Right renal pelvis (tissue), 4 donors: ENCODE measurements around the gene AFAP1L1. TPM values are rescaled to one million over a fixed set of nuclear protein-coding genes. Genes with fewer than 3 reads are reported as not detected.

Experiments
- DNase-seq, 4 donors: peaks; one replicate each; pipeline ENCODE4 v3.0.0-alpha.2; 2013; ENCODE audit warnings: low read depth in 4 of 4, low spot score in 3 of 4, missing footprints in 1 of 4
- polyA plus RNA-seq, 4 donors: library from polyadenylated mRNA; unstranded; fragments of 120-200 nt; gene quantifications; one replicate each; pipeline ENCODE4 v1.2.1, GENCODE V29; 2013; ENCODE audit not compliant: insufficient read length in 4 of 4

Gene AFAP1L1
- polyA plus RNA-seq, 4 donors, result 17.1 to 21.4 (median 19.3) TPM

DNA sequence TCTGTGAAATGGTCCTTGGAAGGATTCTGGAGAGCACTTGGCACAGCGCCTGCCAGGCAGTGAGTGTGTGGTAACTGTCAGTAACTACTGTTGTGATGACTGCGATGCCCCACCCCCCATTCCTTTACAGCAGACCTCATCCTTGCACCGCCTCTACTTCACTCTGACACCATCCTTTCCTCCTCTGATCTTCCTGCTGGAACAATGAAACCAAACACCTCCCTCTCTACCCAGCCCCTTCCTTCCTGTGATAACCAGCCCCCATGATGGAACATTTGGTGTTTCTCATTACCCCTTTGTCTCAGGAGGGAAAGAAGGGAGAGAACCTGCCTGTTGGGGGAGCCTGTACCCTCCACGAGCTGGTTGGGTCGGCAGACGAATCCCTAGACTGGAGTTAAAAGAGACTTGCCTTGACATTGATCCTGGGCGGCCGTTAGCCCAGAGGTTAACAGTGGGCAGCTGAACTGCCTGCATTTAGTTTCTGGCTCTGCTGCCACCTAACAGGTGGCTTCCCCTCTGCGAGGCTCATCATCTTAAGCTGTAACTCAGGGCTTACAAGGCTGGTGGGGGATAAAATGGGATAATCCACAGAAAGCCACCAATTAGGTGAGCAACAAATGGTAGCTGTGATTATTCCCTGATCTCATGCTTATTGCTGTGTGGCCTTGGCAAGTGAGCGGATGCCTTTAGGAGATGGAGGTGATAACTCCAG lies 39.4 kb downstream of the AFAP1L1 start:
- DNase-seq, result no peak

DNA sequence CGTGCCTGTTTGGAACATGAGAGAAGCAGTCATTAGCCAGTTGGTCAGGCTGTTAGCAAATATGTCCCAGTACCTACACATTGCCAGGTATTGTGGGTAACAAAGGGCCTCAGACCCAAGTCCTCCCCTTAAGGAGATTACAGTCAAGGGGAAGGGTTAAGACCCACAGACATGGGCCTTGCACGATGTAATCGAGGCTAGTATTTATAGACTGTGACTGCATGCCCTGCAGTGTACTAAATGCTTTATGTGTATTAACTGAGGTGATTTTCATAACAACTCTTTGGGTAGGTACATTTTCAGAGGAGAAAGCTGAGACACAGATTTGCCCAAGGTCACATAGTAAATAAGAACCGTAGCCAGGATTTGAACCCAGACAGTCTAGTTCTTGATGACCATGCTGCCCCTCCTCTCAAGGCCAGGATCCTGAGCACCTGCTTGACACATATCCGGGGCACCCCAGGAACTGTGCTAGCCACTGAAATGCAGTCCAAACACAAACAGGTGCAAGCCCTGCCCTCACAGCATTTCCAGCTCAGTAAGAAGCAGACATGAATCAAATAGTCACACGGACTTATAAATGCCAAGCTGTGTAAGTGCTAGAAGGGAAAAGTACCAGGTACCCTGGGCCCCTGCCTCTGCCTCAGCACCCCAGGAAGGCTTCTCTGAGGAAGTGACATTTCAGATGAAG lies 41.6 kb downstream of the AFAP1L1 start:
- no peak for DNase-seq

DNA sequence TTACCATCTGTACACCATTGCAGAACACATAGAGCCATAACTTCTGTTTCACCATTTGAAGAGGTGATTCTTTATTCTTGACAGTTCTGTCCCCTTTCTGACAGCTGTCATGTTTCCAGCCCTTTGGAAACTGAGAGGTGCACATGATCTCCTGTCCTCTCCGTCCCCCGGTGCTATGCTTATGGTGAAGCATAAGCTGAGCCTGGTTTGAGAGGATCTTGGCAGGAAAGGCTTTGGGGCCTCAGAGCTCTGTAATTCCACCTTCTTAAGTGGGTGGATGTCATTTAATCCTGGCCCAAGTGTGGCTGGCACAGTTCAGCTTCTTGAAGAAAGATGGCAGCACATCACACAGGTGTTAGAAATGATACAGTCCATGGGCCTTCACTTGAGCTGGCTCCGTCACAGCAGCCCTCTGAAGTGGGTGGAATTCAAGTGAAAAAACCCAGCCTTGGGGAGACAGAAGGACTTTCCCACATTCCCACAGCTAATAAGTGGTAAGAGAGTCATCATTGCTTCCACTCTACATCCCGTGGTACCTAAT lies 43.0 kb downstream of the AFAP1L1 start:
- DNase-seq, result no peak

DNA sequence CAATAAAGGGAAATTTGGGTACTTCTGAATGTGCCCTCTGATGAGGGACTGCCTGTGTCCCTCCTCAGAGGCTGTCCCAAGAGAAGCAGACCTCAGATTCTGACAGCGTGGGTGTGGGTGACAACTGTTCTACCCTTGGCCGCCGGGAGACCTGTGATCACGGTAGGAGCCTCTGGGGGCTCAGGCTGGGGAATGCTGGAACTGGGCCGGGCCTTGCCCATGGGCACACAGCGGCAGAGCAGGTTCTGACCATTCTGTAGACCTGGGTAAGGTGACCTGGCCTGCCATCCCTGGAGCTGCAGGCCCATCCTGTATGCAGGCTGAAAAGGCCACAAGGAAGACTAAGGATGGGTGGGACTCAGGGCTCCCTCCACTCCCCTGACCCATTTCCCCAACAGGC lies 44.1 kb downstream of the AFAP1L1 start:
- no peak for DNase-seq

DNA sequence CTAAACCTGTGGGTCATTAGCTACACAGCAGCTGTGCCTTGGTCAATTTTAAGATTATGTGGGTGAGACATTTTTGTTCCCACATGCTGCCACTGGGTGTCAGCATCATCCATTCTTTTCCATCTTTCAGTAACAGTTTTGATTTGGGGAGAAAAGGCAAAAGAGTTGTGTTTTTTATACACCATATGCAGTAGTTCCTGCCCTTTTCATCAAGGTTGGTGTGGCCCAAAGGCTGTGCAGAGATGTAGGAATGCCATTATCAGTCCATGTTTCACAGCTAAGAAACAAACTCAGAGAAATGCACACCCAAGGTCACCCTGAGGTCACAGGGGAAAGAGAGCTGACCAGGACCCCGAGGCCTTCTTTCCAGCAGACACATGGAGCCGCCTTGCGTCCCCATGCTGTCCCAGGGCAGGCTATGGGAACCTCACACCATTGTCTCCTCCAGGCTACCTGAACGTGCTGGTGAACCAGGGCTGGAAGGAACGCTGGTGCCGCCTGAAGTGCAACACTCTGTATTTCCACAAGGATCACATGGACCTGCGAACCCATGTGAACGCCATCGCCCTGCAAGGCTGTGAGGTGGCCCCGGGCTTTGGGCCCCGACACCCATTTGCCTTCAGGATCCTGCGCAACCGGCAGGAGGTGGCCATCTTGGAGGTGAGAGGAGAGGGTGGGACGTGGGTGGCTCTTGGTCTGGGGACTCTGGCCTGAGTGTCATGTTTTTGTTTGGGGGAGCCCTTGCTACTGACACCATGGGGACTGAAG lies 45.8 kb downstream of the AFAP1L1 start:
- DNase-seq, result no peak

DNA sequence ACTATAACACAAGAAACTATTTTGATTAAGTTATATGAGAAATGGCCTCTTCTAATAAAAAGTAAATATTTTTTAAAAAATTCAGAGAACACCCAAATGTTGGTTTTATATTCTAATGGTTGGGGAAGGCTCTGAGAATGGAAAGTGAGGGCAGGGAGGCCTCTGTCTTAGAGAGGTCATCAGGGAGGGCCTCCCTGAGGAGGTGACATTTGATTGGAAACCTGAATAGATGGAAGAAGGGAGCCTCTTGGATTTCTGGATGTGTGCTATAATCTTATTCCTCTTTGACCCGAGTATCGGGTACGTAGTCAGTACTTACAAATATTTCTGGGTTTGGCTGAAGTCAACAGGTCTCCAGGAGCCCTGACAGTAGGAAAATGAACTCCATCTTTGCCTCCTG lies 47.5 kb downstream of the AFAP1L1 start:
- no peak for DNase-seq

DNA sequence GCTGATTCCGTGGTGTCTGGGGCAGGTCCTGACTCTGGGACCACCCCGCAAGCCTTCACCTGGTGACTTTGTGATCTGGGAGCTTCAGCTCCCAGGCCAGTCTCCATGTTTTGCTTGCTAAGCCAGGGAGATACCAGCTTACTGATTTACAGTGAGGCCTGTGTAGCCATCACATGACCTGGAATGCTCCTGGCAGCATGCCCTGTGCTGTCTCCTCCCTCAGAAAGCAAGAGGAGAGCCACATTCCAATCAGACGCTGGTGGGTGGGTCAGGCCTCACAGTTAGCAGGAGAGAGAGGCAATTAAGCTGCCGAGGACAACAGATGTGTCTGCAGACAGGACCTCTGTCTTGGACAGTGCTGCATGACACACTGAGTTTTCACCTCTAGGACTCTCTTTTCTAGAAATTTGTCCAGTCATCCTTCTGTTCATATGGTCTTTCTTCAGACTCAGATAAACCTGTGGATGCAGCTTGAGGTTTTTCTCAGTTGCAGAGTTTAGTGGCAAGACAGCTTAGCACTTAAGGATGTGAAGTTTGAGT lies 49.2 kb downstream of the AFAP1L1 start:
- DNase-seq, result peak; percentile 80 to 91 (median 84)

DNA sequence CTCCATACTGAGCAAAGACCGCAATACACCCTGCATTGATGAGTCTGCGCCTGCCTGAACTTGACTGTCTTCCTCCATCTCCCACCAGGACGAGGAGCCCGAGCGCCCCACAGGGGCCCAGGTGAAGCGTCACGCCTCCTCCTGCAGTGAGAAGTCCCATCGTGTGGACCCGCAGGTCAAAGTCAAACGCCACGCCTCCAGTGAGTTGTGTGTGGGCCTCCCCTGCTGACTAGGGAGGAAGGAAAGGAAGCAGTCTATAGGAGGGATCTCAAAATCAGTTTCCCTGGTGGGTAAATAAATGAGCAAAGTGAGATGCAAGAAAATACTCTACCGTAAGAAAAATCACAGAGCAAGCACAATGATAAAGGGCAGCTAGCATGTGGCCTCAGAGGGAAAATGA lies 50.9 kb downstream of the AFAP1L1 start:
- no peak for DNase-seq

DNA sequence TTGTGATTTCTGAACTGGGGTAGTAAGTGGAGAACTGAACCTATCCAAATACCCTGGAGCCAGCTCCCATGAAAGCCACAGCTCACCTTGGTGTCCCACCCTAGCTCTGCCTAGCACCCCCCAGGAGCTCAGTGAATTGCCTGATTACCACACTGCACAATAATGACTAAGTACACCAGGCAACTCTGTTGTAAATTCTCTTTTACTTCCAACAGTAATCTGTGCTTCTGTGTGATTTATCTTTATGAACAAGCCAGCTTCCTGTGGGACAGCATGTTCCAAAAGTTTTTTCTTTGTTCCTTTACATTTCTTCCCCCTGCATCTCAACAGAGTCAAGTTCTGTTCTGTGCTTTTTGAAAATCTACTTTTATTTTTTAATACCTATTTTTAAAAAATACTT lies 51.6 kb downstream of the AFAP1L1 start:
- DNase-seq, result no peak

DNA sequence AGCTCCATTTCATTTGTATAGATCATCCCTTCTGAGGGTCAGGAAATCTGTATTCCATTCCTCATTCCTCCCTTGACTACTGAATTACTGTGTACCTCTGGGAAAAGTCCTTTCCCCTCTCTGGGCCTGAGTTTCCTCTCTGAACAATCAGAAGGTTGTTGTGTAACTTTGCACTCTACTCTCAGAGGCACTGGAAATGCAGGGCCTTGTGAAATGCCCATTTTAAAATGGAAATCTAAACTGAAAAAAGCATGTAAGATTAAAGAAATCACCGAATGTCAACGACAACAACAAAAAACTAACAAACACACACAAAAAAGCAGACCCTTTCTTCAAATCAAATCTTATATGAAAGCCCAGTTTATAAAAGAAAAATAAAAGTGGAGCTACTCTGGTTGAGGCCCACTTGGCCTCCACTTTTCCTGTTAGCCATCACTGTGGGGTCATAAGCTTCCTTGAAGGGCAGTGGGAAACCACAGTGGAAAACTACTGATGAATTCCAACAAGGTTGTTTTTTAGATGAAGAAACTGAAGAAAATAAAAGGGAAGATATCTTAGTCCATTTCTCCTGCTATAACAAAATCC lies 52.1 kb downstream of the AFAP1L1 start:
- DNase-seq, result no peak

DNA sequence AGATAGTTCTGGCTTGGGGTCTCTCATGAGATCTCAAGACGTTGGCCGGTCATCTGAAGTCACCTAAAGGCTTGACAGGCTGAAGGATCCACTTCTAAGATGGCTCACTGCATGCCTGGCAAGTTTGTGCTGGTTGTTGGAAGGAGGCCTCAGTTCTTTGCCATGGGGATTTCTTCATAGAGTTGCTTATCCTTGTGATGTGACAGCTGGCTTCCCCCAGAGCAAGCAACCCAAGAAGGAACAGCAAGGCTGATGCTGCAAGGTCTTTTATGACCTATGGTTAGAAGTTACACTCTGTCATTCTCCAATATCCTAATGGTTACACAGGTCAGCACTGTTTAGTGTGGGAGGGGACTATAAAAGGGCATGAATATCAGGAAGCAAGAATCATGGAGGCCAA lies 53.0 kb downstream of the AFAP1L1 start:
- DNase-seq, result no peak

DNA sequence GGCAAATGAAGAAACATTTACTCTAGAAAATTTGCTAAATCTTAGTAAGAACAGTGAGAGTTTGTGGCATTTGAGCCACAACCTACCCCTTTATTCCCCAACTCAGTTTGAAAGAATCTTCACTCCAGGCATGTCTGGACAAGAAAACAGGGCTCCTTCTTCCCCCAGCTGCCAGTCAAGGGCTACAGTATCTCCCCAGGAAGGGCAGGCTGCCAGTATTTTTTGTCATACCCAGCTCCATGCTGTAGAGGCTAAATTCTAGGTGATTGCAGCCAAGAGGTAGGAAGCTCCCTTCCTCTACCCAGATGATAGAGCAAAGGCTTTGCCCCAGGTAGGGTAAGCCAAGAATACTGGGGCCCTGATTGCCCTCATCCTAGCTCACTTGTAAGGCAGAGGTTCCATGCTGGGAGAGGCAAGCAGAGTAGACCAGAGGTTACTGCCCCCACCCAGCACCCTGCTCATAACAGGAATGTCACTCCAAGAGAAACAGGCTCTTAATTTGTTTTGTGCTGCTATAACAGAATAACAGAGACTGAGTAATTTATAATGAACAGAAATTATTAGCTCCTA lies 53.6 kb downstream of the AFAP1L1 start:
- no peak for DNase-seq

DNA sequence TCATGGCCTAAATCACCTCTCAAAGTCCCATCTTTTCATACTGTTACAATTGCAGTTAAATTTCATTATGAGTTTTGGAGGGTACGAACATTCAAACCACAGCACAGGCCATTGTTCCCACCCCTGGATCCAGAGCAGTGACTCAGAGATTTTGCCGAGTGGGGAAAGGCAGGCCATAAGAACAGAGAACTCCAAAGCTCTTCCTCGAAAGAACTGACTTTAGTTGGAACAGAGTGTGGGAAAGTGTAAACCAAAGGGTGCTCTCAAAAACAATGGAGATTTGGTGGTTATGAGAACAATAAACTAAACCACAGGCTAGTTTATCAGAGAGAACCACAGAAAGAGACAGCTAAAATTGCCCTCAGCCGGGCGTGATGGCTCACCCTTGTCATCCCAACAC lies 54.2 kb downstream of the AFAP1L1 start:
- no peak for DNase-seq

DNA sequence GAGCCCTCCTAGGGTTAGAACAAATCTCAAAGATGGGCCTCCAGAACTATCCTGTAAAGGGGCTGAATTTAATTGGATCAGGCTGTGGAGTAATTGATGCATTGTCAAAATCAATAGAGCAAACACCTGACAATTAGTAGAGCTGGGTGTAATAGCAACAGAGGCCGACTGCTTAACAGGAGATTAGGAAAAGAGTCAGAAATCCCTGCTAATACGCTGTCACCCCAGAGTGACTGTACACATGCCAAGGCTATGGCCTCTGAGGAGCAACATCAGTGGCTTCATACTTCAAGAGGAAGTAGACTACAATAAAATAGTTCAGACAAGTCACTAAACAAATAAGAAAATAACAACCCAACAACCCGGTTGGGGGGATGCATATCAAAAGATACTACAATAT lies 55.0 kb downstream of the AFAP1L1 start:
- no peak for DNase-seq

DNA sequence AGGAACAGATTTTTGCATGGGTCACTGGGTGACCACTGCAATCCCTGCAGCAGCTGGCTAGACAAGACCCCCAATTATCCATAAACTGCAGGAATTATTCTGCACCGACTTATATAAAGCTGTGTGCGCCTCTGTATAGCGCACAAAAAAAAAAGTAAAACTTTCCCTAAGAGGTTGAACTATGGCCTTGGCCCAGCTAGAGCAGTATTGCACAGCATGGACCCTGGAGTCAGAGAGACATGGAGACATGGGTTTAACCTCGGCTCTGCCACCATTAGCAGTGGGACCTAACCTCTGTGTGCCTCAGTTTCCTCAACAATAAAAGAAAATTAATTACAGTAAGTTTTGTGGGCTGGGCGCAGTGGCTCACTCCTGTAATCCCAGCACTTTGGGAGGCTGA lies 56.5 kb downstream of the AFAP1L1 start:
- DNase-seq, result no peak

DNA sequence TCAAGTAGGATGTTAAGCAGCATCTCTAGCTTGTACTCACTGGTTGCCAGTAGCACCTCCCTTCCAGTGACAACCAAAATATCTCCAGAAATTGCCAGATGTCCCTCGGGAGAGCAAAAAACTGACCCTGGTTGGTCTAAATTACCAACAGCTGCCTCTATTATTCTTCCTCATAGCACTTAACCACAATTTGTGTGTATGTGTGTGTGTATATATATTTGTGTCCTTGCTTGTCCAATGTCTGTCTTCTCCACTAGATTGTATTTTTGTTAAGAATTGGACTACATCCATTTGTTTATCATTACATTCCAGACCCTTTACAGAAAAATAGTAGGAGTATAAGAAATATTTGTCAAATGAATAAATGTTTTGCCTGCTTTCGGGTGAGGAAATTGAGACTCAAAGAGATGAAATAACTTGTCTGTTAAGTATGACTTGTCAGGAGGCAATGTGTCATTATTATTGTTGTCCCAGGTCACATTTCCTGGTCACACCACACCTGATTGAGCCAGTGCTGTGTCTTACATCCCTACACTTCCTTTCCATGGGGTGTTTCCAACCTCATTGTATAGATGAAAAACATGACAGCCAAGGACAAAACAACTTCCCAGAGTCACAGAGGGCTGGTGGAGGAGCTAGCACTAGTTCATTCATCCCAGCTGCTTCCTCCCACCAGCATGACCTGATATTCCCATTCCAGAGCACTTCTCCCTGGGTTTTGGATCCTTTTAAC lies 62.2 kb downstream of the AFAP1L1 start:
- DNase-seq, result no peak

DNA sequence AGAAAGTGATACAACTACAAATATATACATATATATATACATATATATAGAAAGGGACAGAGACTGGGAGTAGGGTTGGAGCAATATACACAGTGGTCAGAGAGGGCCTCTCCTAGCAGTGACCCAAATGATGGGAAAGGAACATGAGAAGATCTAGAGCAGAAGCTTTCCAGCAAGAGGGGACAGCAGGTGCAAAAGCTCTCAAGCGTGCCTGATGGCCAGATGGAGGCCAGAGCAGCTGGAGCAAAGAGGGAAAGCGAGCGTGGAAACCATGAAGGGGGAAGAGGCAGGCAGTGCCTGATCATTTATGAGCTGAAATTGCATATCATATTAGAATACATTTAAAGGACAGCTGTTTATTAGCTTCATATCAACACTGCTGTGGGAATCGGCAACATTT lies 66.1 kb downstream of the AFAP1L1 start:
- no peak for DNase-seq

DNA sequence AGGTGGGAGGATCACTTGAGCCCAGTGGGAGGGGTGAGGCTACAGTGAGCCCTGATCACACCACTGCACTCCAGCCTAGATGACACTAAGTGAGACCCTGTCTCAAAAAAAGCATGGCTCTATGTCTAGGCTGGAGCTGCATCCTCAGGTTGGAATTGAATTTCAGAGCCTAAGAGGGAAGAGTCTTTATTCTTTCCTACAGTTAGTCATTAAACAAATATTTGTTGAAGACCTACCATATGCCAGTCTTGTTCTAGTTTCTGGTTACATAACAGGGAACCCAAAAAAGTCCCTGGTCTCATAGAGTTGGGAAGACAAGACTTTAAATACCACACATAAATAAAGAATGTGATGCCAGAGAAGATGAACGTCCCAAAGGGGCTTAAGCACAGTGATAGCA lies 66.7 kb downstream of the AFAP1L1 start:
- DNase-seq, result no peak

DNA sequence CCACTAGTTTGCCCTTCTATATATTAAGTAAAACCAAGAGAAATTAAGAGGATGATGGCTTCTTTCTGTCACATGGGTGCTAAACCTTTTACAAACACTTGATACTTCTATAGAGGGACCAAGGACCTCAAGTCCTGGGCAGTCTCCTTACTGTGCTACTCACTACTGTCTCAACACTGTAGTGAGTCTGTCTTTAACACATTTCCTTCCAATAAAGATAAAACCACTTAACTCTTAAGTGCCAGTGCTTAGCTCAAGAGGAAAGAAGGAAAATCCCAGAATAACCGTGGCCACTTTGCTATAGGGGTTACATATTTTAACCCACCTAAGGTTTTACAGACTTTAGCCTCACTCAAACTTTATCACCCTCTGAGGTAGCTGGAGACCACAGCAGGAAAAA lies 69.3 kb downstream of the AFAP1L1 start:
- no peak for DNase-seq

DNA sequence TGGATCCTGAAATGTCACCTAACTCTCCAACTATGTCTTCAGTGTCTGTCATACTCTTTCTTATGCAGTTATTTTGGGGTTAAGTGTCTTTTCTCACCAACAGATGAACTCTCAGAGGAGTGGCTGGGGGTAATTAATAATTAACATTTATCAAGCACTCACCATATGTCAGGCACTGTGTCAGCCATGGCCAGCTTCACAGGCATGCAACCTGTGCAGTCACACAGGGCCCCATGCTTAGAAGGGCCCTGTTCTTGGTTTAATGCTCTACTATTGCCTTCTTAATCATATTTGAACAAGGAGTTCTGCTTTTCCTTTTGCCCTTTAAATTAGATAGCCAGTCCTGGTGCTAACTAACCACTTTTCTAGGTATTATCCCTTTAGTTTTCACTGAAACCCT lies 70.2 kb downstream of the AFAP1L1 start:
- no peak for DNase-seq
